GM12875 (cell line): ENCODE measurements around the gene MBNL1.
"Not testable (repeated sequence)": the region's sequence is repeated elsewhere in the genome, so short reads cannot be mapped to it uniquely, and the experiment has no call there.

ENCODE experiments used
- H3K4me3 ChIP-seq: one replicate; pipeline ENCODE4 v1.5.1; 2011; ENCODE audit warnings: low read depth, low read length, control low read depth
- TF ChIP-seq, protein P1 (sequence below): IDR thresholded peaks from 2 replicates; pipeline ENCODE4 v1.5.1; 2011; ENCODE audit warnings: low read depth, mild to moderate bottlenecking, control low read depth, inconsistent platforms, low read length, moderate library complexity, borderline replicate concordance; ENCODE audit not compliant: insufficient read depth

MBNL1 gene

GRCh38 chr3:152389316-152389934 is 120.7 kb downstream of the MBNL1 start:
- H3K4me3 ChIP-seq, result no peak overlapping the region
- TF ChIP-seq, protein P1, sequence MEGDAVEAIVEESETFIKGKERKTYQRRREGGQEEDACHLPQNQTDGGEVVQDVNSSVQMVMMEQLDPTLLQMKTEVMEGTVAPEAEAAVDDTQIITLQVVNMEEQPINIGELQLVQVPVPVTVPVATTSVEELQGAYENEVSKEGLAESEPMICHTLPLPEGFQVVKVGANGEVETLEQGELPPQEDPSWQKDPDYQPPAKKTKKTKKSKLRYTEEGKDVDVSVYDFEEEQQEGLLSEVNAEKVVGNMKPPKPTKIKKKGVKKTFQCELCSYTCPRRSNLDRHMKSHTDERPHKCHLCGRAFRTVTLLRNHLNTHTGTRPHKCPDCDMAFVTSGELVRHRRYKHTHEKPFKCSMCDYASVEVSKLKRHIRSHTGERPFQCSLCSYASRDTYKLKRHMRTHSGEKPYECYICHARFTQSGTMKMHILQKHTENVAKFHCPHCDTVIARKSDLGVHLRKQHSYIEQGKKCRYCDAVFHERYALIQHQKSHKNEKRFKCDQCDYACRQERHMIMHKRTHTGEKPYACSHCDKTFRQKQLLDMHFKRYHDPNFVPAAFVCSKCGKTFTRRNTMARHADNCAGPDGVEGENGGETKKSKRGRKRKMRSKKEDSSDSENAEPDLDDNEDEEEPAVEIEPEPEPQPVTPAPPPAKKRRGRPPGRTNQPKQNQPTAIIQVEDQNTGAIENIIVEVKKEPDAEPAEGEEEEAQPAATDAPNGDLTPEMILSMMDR, result no peak

DNA sequence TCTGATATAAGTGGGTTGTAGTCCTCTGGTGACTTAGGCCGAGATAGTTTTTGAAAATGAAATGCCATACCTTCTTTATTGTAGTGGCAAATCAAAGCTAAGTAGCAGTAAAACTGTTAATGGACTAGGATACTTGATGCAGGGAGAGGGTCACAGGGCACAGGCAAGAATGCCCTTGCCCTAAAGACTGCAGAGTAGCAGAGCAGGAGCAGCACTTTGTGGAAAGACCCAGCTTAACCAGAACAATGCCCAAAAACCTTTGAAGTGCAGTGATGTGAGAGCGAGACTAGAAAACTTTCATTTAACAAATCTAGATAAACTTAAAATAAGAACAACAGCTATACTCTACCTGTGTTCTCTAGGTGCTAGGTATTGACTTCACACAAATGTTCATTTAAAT is 121.9 kb downstream of the MBNL1 start:
- no peak overlapping the region for H3K4me3 ChIP-seq
- TF ChIP-seq, protein P1, result no peak

- TF ChIP-seq, protein P1, result no peak
- H3K4me3 ChIP-seq, result no peak overlapping the region
These were observed 122.9 kb downstream of the MBNL1 start for GRCh38 chr3:152391671-152392070.

DNA sequence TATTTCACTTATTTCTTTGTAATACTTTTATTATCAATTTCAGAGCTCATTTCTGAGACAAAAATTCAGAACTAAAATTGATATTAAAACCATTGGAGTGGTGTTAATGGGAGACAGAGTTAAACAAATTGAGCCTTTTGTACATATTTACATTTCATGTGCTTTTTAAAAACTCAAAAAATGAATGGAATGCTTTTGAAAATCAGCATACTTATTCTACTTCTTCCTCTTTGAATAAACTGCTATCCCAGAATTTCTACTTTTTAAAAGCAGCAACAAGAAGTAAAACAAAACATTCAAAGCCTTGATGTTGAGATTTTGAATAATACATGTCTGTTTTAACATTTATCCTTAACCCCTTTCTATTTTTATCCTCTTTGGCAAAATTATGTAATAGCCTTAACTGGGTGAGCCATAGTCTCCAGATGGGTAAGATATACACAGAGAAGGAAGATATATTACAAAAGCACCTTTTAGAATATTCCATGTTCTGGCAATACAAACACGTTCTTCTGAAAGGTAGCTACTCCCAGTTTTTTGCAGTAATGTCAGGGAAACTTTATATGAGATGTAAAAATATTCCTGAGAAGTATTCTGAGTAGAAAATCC is 123.6 kb downstream of the MBNL1 start:
- no peak overlapping the region for H3K4me3 ChIP-seq
- TF ChIP-seq, protein P1, result no peak

DNA sequence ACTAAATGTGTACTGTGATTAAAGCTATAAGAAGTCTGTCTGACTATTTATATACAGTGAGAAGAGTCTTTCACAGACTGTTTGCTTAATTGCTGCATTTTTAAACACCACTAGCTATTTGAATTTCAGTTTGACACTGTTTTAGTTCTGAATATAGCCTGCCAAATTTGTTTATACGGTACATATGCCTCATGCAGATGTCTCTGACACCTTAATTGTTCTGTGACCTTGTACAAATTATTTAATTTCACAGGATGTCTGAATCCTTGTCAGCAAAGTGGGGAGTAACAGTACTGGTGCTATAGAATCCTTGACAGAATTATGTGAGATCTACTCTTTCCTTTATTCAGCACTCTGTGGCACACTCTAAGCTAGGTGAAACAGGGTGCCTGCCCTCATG is 125.5 kb downstream of the MBNL1 start:
- H3K4me3 ChIP-seq, result no peak overlapping the region
- TF ChIP-seq, protein P1, result no peak

DNA sequence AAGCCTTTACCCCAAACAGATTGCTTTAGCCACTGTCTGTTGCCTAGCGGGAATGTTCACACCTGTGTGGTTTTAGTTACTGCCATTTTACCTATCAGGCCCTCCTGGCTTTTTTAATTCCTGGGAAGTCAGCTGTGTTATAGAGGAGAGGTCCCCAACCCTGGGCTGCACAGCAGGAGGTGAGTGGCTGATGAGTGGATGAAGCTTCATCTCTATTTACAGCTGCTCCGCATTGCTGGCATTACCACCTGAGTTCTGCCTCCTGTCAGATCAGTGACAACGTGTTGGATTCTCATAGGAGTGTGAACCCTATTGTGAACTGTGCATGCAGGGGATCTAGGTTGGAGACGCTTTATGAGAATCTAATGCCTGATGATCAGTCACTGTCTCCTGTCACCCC is 127.0 kb downstream of the MBNL1 start:
- no peak overlapping the region for H3K4me3 ChIP-seq
- TF ChIP-seq, protein P1, result no peak

GRCh38 chr3:152396867-152397266 is 128.1 kb downstream of the MBNL1 start:
- TF ChIP-seq, protein P1, result no peak
- no peak overlapping the region for H3K4me3 ChIP-seq

DNA sequence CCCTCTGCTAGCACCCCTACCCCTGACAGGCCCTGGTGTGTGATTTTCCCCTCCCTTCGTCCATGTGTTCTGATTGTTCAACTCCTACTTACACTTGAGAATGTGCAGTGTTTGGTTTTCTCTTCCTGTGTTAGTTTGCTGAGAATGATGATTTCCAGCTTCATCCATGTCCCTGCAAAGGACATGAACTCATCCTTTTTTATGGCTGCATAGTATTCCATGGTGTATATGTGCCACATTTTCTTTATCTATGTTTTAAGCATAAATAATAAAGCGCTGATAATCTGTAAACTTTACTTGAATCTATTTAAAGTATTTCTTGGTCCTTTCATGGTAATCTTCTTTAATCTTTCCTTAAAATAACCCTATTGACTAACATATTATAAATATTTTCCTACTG is 128.6 kb downstream of the MBNL1 start:
- H3K4me3 ChIP-seq, result not testable (repeated sequence)
